Activated T-helper 1 cell treated with anti-CD3 and anti-CD28 coated beads, Interleukin-12 subunit alpha, Interleukin-12 subunit beta, Interleukin-2, Interleukin-4 antibody, amounts not matched to agents 30 ng/mL and 10 ng/mL and 1 ng/mL, durations not matched to agents 14 hours and 24 hours and 36 hours (primary cell): ENCODE measurements around the gene CALML6. TPM values are rescaled to one million over a fixed set of nuclear protein-coding genes. Genes with fewer than 3 reads are reported as not detected.

Experiments
- DNase-seq: peaks from one replicate; pipeline ENCODE4 v3.0.0; 2021; ENCODE audit warnings: low spot score
- H3K27ac Mint-ChIP-seq: one replicate; pipeline ENCODE4 v1.8.0; 2021; ENCODE audit warnings: mild to moderate bottlenecking, mixed read lengths
- H3K27me3 Mint-ChIP-seq: one replicate; pipeline ENCODE4 v1.8.0; 2022; ENCODE audit warnings: mild to moderate bottlenecking, moderate library complexity, mixed read lengths; ENCODE audit not compliant: insufficient read depth
- H3K36me3 Mint-ChIP-seq: one replicate; pipeline ENCODE4 v1.8.0; 2021; ENCODE audit warnings: low read depth, mixed read lengths
- H3K4me1 Mint-ChIP-seq: one replicate; pipeline ENCODE4 v1.8.0; 2021; ENCODE audit warnings: low read depth, mixed read lengths
- H3K4me3 Mint-ChIP-seq: one replicate; pipeline ENCODE4 v1.8.0; 2021; ENCODE audit warnings: mild to moderate bottlenecking, moderate library complexity, mixed read lengths
- H3K9me3 Mint-ChIP-seq: one replicate; pipeline ENCODE4 v1.8.0; 2021; ENCODE audit warnings: mixed read lengths
- intact Hi-C: fragments of 100-400 bp; cut with micrococcal nuclease; formaldehyde crosslinking; loops from one replicate; pipeline ENCODE4 v1.15.1; 2024
- total RNA-seq: library from RNA; stranded (reverse); gene quantifications from 2 replicates; pipeline ENCODE4 v1.2.3, GENCODE V29; 2022

Gene CALML6, protein sequence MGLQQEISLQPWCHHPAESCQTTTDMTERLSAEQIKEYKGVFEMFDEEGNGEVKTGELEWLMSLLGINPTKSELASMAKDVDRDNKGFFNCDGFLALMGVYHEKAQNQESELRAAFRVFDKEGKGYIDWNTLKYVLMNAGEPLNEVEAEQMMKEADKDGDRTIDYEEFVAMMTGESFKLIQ
- total RNA-seq = 0.36 and 0.51 TPM in 2 replicates

DNA sequence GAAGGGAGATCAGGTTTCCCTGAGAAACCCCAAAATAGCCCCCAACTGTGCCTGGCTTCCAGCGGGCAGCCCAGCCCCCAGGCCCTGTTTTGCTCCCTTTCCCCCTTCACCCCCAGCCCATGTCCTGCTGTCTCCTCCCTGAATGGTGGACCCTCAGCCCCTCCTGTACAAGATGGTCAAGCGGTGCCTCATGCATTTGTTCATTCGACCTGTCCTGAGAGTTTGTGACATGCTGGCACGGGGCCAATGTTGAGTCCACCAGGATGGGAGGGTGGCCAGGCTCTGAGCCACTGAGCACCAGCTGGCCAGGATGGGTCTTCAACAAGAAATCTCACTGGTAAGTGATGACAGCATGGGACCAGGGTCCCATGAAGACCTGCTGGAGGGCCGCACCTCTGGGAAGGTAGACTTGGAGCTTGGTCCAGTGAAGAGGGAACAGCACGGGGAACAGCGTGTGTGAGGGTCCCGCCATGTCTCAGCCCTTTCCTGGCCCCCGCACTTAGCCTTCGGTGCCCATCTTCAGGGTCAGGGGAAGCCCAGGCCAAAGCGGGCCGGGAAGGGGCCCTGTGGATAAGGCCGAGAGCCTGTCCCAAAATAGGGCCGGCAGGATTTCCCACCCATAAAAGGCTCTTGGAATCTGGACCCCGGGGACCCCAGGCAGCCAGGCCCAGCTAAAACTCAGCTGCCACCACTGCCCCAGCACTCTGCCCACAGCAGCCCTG, at the start of gene CALML6:
CALML6 (plus strand) TSS at position 290 of the 722 bp plus-strand sequence; CDS start at position 311, 21 bp downstream.
- H3K4me3 Mint-ChIP-seq = no peak within 1 kb of the TSS
- H3K36me3 Mint-ChIP-seq = no peaks in the 10 kb centered on the region
- no peaks in the 10 kb centered on the region for H3K9me3 Mint-ChIP-seq
- DNase-seq = no peak
- peaks cover 7% of the 10 kb centered on the region for H3K27me3 Mint-ChIP-seq
- no peak within 1 kb of the TSS for H3K27ac Mint-ChIP-seq
- peaks cover 4% of the 10 kb centered on the region for H3K4me1 Mint-ChIP-seq
- intact Hi-C loops = no loop called here

DNA sequence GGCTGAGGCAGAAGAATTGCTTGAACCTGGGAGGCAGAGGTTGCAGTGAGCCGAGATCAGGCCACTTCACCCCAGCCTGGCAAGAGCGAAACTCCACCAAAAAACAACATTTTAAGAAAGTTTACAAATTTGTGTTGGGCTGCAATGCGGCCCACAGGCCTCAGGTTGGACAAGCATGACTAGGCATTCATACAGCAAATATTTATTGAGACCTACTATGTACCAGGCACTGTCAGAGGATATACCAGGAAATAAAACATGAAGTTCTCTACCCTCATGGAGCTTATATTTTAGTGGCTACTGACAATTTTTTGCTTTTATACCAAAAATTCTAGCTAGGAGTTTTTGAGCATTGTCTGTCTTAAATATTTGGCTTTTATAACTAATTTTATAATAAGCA, 47.9 kb upstream of the CALML6 start:
- Mint-ChIP-seq H3K27me3 (no peaks in the 10 kb centered on the region), H3K27ac (no peak overlapping the region), H3K9me3 (no peaks in the 10 kb centered on the region), H3K36me3 (peaks cover 23% of the 10 kb centered on the region), H3K4me1 (peaks cover 31% of the 10 kb centered on the region), H3K4me3 (no peak overlapping the region)
- intact Hi-C loops = no loop called here
- DNase-seq = no peak

DNA sequence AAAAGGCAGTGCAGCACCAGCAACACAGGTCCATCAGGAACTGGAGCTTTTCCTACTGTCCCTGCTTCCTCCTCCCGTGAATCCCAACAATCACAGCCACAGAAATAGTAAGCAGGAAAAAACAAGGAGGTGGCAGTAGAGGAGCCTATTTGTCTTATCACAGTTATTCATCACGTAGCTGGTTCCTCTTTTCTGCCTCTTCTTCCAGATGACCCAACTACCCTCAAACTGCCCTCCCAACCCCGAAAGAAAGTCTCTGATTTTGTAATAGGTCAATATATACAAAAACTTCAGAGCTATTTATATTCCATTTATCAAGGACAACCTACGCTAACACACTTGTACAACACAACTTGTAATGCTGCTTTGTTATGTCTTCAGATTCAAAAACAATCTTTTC, 45.6 kb upstream of the CALML6 start:
- no peak overlapping the region for H3K27ac Mint-ChIP-seq

DNA sequence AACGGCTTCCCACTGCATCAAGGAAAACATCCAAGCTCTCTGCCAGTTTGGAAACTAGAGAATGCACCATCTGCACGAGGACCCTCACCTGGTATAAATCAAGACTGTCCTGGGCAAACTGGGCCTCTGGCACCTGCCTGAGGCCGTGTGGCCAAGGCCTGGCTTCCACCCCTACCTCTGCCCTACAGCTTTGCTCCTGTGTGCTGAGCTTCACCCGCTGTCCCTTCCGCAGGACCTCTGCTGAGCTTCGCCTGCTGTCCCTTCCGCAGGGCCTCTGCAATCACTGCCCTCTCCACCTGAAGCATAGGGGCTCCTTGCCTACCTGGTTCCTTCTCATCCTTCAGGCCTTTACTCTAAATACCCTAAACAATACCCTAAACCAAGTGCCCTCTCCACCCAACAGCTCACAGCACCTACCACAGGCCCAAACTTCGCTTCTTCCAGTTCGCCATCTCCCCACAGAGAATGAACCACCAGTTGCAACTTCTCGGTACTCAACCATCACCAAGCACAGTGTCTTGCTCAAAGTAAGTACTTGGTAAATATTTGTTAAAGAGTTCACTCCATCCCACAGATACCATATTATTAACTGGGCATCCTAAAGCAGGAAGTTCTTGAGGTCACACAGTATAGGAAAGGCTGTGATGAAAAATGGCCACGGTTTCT, 42.6 kb upstream of the CALML6 start:
- Mint-ChIP-seq H3K36me3 (peaks cover 34% of the 10 kb centered on the region), H3K4me1 (peaks cover 45% of the 10 kb centered on the region), H3K27me3 (no peaks in the 10 kb centered on the region), H3K9me3 (no peaks in the 10 kb centered on the region), H3K4me3 (no peak overlapping the region), H3K27ac (peak overlapping the region; percentile 58)
- intact Hi-C loops = no loop called here
- DNase-seq = no peak

More for the DNA sequence above, 45.6 kb upstream of the CALML6 start:
- peaks cover 23% of the 10 kb centered on the region for H3K36me3 Mint-ChIP-seq
- no peaks in the 10 kb centered on the region for H3K9me3 Mint-ChIP-seq
- H3K4me1 Mint-ChIP-seq = peaks cover 29% of the 10 kb centered on the region
- intact Hi-C loops = no loop called here
- no peak for DNase-seq
- no peaks in the 10 kb centered on the region for H3K27me3 Mint-ChIP-seq
- no peak overlapping the region for H3K4me3 Mint-ChIP-seq

DNA sequence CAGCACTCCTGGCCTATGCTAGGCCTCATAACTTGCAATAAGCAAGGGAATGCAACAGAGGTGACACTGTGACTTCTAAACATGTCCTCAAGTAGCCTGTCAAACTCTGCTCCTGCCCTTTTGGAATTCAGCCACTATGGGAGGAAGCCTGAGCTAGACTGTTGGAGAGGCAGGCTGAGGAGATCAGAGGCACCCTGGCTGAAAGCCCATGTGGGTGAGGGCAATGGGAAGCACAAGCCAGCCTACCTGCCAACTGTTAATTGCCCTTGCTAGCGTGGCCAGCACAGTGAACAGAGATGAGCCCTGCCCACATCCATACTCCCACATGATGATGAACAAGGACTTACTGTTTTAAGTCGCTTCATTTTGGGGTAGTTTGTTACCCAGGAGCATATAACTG, 41.9 kb upstream of the CALML6 start:
- Mint-ChIP-seq H3K9me3 (no peaks in the 10 kb centered on the region), H3K36me3 (peaks cover 40% of the 10 kb centered on the region), H3K4me3 (no peak overlapping the region), H3K27me3 (no peaks in the 10 kb centered on the region), H3K4me1 (peaks cover 52% of the 10 kb centered on the region), H3K27ac (no peak overlapping the region)
- intact Hi-C loops = no loop called here
- DNase-seq = no peak

DNA sequence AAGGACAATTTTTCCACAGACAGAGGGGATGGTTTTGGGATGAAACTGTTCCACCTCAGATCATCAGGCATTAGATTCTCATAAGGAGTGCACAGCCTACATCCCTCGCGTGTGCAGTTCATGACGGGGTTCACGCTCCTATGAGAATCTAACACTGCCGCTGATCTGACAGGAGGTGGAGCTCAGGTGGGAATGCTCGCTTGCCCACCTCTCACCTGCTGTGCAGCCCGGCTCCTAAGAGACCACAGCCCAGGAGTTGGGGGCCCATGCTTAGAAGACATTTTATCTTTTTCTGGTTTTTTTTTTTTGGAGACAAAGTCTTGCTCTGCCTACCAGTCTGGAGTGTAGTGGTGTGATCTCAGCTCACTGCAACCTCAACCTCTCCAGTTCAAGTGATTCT, 40.2 kb upstream of the CALML6 start:
- no peak overlapping the region for H3K27ac Mint-ChIP-seq
- peaks cover 43% of the 10 kb centered on the region for H3K36me3 Mint-ChIP-seq
- peaks cover 55% of the 10 kb centered on the region for H3K4me1 Mint-ChIP-seq
- H3K9me3 Mint-ChIP-seq = no peaks in the 10 kb centered on the region
- no peak overlapping the region for H3K4me3 Mint-ChIP-seq
- intact Hi-C loops = loop anchor here (5.0 kb wide), 1 partner anchor 33 kb away; no protein-coding TSS in a partner anchor
- no peak for DNase-seq
- no peaks in the 10 kb centered on the region for H3K27me3 Mint-ChIP-seq

DNA sequence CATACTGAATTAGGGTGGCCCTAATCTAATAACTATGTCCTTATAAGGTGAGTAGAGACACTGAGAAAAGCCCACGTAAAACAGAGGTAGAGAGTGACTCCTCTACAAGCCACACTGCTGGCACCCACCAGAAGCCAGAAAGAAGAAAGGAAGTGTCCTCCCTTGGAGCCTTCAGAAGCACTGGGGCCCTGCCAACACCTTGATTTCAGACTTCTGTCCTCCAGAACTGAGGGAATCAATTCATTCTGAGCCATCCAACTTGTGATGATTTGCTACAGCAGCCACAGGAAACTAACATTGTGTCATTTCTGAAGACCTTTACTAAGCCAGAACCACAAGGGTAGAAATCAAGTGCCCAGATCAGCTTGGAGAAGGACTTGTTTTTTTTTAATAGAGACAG, 39.1 kb upstream of the CALML6 start:
- intact Hi-C loops = loop anchor here (2.0 to 5.0 kb wide), 2 partner anchors 15 to 34 kb away; partner anchors contain the start of gene GNB1
- Mint-ChIP-seq H3K27me3 (no peaks in the 10 kb centered on the region), H3K9me3 (no peaks in the 10 kb centered on the region), H3K4me1 (peaks cover 58% of the 10 kb centered on the region), H3K4me3 (peak overlapping the region; percentile 58), H3K36me3 (peaks cover 42% of the 10 kb centered on the region), H3K27ac (peak overlapping the region; percentile 89)
- DNase-seq = no peak

DNA sequence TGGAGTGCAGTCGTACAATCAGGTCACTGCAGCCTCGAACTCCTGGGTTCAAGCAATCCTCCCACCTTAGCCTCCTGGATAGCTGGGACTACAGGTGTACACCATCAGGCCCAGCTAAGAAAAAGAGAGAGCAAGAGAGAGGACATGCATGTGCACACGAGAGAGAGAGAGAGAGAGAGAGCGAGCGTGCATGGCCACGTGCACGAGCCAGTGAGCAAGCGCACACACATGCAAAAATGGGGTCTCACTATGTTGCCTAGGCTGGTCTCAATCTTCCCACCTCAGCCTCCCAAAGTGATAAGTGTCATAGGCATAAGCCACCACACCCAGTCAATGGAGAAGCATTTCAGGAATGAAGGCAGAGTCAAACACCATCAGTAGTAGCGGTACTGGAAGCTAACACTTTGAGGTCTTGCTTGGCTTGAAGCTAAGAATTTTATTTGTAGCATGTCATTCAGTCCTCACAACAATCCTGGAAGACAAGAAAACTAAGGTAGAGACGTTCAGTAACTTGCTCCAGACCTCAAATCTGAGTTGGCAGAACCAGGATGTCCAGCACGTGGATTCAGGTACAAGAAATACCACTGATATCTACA, 38.6 kb upstream of the CALML6 start:
- Mint-ChIP-seq H3K27ac (peak overlapping the region; percentile 89), H3K4me1 (peaks cover 58% of the 10 kb centered on the region), H3K36me3 (peaks cover 39% of the 10 kb centered on the region), H3K4me3 (peak overlapping the region; percentile 58), H3K9me3 (no peaks in the 10 kb centered on the region), H3K27me3 (no peaks in the 10 kb centered on the region)
- DNase-seq = no peak
- intact Hi-C loops = loop anchor here (2.0 to 5.0 kb wide), 2 partner anchors 14 to 34 kb away; partner anchors contain the start of gene GNB1

DNA sequence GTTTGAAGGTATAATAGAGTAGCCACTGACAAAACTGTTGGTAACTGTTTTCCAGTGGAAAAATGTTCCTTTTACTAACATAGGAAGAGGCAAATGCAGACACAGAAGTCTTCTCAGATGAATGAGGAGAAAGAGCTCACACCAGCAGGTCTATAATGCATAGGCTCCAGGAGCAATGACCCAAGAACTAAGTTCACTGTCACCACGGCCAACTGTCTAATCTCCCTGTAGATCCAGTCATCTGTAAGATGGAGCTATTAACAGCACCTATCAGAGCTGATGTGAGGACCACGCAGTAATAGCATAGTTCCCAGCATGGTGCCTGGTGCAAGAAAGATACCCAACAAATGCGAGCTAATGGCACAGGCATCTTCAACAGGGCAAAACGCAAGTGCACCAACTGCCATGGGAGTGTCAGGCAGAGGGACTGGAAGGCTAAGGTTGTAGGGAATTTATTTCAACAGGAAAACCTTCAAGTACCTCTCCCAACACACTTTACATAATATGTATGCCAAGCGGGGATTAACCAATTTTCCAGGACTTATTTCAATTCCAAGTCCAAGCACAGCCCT, 37.1 kb upstream of the CALML6 start:
- intact Hi-C loops = loop anchor here (2.0 to 5.0 kb wide), 2 partner anchors 13 to 36 kb away; partner anchors contain the start of gene GNB1
- H3K4me3 Mint-ChIP-seq = no peak overlapping the region
- peak overlapping the region; percentile 10 for H3K27ac Mint-ChIP-seq
- H3K9me3 Mint-ChIP-seq = no peaks in the 10 kb centered on the region
- no peak for DNase-seq
- H3K4me1 Mint-ChIP-seq = peaks cover 48% of the 10 kb centered on the region
- H3K36me3 Mint-ChIP-seq = peaks cover 31% of the 10 kb centered on the region
- no peaks in the 10 kb centered on the region for H3K27me3 Mint-ChIP-seq

DNA sequence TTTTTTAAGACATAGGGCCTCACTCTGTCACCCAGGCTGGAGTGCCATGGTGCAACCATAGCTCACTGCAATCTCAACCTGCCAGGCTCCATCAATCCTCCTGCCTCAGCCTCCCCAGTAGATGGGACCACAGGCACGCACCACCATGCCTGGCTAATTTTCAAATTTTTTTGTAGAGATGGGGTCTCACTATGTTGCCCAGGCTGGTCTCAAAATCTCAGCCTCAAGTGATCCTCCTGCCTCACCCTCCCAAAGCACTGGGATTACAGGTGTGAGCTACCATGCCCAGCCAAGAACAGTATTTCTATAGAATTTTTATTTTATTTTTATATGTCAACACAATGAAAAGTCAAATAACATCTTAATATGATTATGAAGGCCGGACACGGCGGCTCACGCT, 35.1 kb upstream of the CALML6 start:
- no peaks in the 10 kb centered on the region for H3K9me3 Mint-ChIP-seq
- no peak overlapping the region for H3K4me3 Mint-ChIP-seq
- intact Hi-C loops = loop anchor here (5.0 kb wide), 1 partner anchor 38 kb away; no protein-coding TSS in a partner anchor
- H3K4me1 Mint-ChIP-seq = peaks cover 47% of the 10 kb centered on the region
- peaks cover 29% of the 10 kb centered on the region for H3K36me3 Mint-ChIP-seq
- no peak for DNase-seq
- no peaks in the 10 kb centered on the region for H3K27me3 Mint-ChIP-seq
- H3K27ac Mint-ChIP-seq = no peak overlapping the region

DNA sequence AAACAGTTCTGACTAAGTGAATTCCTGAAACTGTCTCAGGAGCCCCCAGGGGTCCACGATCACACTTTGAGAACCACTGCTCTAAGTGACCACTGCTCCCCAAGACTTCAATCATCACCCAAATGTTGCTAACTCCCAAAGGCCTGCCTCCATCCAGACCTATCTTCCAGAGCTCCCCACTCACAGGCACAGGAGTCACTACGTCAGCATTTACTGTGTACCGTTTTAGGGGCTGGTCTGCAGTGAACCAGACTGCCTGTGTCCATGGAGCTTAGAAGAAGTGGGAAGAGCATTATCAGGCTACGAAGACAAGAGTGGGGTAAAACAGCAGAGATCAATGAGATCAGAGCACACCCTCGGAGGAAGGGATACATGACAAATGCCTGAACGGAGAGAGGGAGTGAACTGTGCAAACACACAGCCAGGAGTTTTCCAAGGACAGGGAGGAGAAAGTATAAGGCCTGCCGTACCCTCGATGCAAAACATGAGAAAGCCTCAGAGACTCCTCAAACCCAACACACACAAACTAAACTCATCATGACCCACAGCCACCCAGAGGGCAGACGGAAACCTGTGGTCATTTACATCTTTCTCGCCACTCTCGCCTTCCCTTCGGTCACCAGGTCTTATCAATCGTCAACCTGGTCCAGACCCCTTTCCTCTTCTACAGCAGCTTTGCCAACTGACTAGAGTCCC, 34.3 kb upstream of the CALML6 start:
- no peak overlapping the region for H3K27ac Mint-ChIP-seq
- no peak for DNase-seq
- intact Hi-C loops = no loop called here
- H3K9me3 Mint-ChIP-seq = no peaks in the 10 kb centered on the region
- peaks cover 42% of the 10 kb centered on the region for H3K4me1 Mint-ChIP-seq
- peaks cover 24% of the 10 kb centered on the region for H3K36me3 Mint-ChIP-seq
- H3K27me3 Mint-ChIP-seq = no peaks in the 10 kb centered on the region
- H3K4me3 Mint-ChIP-seq = no peak overlapping the region

DNA sequence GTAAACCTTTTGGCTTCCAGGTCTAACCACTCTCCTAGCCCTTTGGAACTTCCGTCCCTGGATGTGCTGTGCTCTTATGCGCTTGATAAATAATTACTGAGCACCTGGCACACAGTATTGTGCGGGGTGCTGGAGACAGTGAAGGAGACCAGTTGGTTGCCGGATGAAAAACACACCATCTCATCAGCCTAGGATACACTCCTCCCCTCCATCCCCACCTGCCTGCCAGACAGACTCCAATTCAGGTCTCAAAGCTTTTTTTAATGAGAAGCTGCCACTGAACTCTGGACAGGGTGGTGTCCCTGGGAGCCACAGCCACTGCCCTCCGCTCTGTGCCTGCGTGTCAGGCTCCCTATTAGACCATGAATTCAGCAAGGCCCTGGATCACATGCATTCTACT, 33.3 kb upstream of the CALML6 start:
- DNase-seq = no peak
- H3K36me3 Mint-ChIP-seq = peaks cover 18% of the 10 kb centered on the region
- intact Hi-C loops = no loop called here
- H3K4me1 Mint-ChIP-seq = peaks cover 38% of the 10 kb centered on the region
- no peaks in the 10 kb centered on the region for H3K9me3 Mint-ChIP-seq
- H3K4me3 Mint-ChIP-seq = no peak overlapping the region
- no peaks in the 10 kb centered on the region for H3K27me3 Mint-ChIP-seq
- H3K27ac Mint-ChIP-seq = no peak overlapping the region
